Fibroblast of lung (primary cell): ENCODE results near the gene ATP10A. TPM values are rescaled to one million over a fixed set of nuclear protein-coding genes. Genes with fewer than 3 reads are reported as not detected.
A peak's percentile ranks its signal among the peaks of the same experiment; 100 is the strongest.

Experiments used
- DNase-seq, 2 donors: peaks; one replicate each; pipeline versions ENCODE4 v3.0.0 to v3.0.0-alpha.2; 2010; ENCODE audit warnings: low read depth in 2 of 2
- H2AFZ ChIP-seq: 2 replicates; pipeline ENCODE4 v1.5.1; 2012; ENCODE audit warnings: low read length, control low read depth, inconsistent platforms
- H3K27ac ChIP-seq: 2 replicates; pipeline ENCODE4 v1.5.1; 2011; ENCODE audit warnings: low read length, control low read depth; ENCODE audit not compliant: insufficient read depth
- H3K27me3 ChIP-seq: 2 replicates; pipeline ENCODE4 v1.5.1; 2011; ENCODE audit warnings: mild to moderate bottlenecking, low read length; ENCODE audit not compliant: control insufficient read depth, insufficient read depth
- H3K36me3 ChIP-seq: 2 replicates; pipeline ENCODE4 v1.5.1; 2011; ENCODE audit warnings: low read length; ENCODE audit not compliant: control insufficient read depth, insufficient read depth
- H3K4me1 ChIP-seq: 2 replicates; pipeline ENCODE4 v1.5.1; 2011; ENCODE audit warnings: low read length; ENCODE audit not compliant: control insufficient read depth, insufficient read depth; ENCODE audit errors: extremely low read depth
- H3K4me2 ChIP-seq: 2 replicates; pipeline ENCODE4 v1.5.1; 2011; ENCODE audit warnings: low read length, control low read depth; ENCODE audit not compliant: insufficient read depth; ENCODE audit errors: extremely low read depth
- H3K4me3 ChIP-seq, 4 experiments: fragments of 200-600 bp in 1 of 4; sonication (generic) in 1 of 4; replicated peaks in 1 of 4; 2 replicates each; pipeline ENCODE4 v1.5.1; 2011 to 2016; ENCODE audit warnings: low read length in 4 of 4, low read depth in 3 of 4, mild to moderate bottlenecking in 3 of 4, control low read depth in 2 of 4, inconsistent platforms in 1 of 4, mixed read lengths in 1 of 4; ENCODE audit not compliant: insufficient read depth in 1 of 4; ENCODE audit errors: control extremely low read depth in 1 of 4
- H3K79me2 ChIP-seq: 2 replicates; pipeline ENCODE4 v1.5.1; 2012; ENCODE audit warnings: mild to moderate bottlenecking, low read length, inconsistent platforms; ENCODE audit not compliant: control insufficient read depth, insufficient read depth
- H3K9ac ChIP-seq: 2 replicates; pipeline ENCODE4 v1.5.1; 2011; ENCODE audit warnings: mild to moderate bottlenecking, low read length, control low read depth; ENCODE audit not compliant: insufficient read depth
- H3K9me3 ChIP-seq: 2 replicates; pipeline ENCODE4 v1.5.1; 2012; ENCODE audit warnings: low read depth, low read length; ENCODE audit not compliant: control insufficient read depth, insufficient read depth
- H4K20me1 ChIP-seq: 2 replicates; pipeline ENCODE4 v1.5.1; 2011; ENCODE audit warnings: low read length; ENCODE audit not compliant: control insufficient read depth, insufficient read depth; ENCODE audit errors: extremely low read depth
- EZH2 ChIP-seq: IDR thresholded peaks from 2 replicates; pipeline ENCODE4 v1.5.1; 2012; ENCODE audit warnings: low read length, control low read depth, mild to moderate bottlenecking; ENCODE audit errors: missing control alignments
- polyA plus RNA-seq, 2 donors: library from polyadenylated mRNA; depleted of rRNA in 1 of 2; stranded (reverse) in 1 of 2; unstranded in 1 of 2; fragments of >200 nt; gene quantifications; 2 replicates each; pipeline ENCODE4 v1.2.1, GENCODE V29; 2011 to 2012; ENCODE audit warnings: missing spikeins in 1 of 2
- total RNA-seq: library from RNA; depleted of rRNA; stranded (reverse); fragments of >200 nt; gene quantifications from 2 replicates; pipeline ENCODE4 v1.2.1, GENCODE V29; 2014
- TF ChIP-seq, protein P1 (sequence below), 2 donors: IDR thresholded peaks in 1 of 2; conservative IDR thresholded peaks in 1 of 2; 1 replicate in 1 of 2; 2 replicates in 1 of 2; pipeline ENCODE4 v1.5.1; 2011 to 2012; ENCODE audit warnings: low read length in 2 of 2, control low read depth in 1 of 2, inconsistent platforms in 1 of 2, low read depth in 1 of 2, mild to moderate bottlenecking in 1 of 2

The ATP10A gene
- total and polyA plus RNA-seq, 2 donors (not counting 1 experiment from before 2014, with no cell fraction given): 12.7 to 13.8 TPM

DNA sequence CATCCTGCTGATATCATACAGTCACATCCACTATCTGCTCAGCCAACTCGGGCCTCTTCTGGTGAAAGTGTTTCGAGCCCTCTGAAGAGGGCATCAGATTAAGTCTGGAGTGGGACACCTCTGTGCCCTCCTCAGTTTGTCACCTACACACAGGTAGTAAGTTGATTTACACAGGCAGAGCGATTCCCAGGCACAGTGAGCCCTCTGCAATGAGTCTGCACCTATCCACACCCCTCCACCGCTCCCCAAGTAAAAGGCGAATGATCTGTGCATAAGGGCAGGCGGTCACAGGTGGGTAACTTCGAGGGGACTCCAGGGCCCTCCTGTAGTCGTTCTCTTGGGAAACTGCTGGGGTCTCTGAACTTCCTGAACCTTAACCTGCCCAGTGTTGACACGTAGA, 152.0 kb downstream of the ATP10A start:
- H3K27me3 ChIP-seq: no peaks in the 10 kb centered on the region
- H3K9ac ChIP-seq: no peak overlapping the region
- H3K4me3 ChIP-seq: no peak overlapping the region
- H3K27ac ChIP-seq: no peak overlapping the region
- no peak overlapping the region for H2AFZ ChIP-seq
- H3K4me1 ChIP-seq: no peaks in the 10 kb centered on the region
- DNase-seq: no peak
- no peaks in the 10 kb centered on the region for H3K36me3 ChIP-seq
- H3K9me3 ChIP-seq: no peaks in the 10 kb centered on the region
- no peaks in the 10 kb centered on the region for H4K20me1 ChIP-seq
- H3K4me2 ChIP-seq: no peak overlapping the region
- no peak for TF ChIP-seq EZH2
- TF ChIP-seq, protein P1, sequence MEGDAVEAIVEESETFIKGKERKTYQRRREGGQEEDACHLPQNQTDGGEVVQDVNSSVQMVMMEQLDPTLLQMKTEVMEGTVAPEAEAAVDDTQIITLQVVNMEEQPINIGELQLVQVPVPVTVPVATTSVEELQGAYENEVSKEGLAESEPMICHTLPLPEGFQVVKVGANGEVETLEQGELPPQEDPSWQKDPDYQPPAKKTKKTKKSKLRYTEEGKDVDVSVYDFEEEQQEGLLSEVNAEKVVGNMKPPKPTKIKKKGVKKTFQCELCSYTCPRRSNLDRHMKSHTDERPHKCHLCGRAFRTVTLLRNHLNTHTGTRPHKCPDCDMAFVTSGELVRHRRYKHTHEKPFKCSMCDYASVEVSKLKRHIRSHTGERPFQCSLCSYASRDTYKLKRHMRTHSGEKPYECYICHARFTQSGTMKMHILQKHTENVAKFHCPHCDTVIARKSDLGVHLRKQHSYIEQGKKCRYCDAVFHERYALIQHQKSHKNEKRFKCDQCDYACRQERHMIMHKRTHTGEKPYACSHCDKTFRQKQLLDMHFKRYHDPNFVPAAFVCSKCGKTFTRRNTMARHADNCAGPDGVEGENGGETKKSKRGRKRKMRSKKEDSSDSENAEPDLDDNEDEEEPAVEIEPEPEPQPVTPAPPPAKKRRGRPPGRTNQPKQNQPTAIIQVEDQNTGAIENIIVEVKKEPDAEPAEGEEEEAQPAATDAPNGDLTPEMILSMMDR (conservative IDR thresholded peaks at IDR 0.05 in 1 of 2, IDR thresholded peaks at IDR 0.05 in 1 of 2; ENCODE audit: low read depth in 1 of 2, low read length in 2 of 2): no peak
- H3K79me2 ChIP-seq: no peaks in the 10 kb centered on the region

DNA sequence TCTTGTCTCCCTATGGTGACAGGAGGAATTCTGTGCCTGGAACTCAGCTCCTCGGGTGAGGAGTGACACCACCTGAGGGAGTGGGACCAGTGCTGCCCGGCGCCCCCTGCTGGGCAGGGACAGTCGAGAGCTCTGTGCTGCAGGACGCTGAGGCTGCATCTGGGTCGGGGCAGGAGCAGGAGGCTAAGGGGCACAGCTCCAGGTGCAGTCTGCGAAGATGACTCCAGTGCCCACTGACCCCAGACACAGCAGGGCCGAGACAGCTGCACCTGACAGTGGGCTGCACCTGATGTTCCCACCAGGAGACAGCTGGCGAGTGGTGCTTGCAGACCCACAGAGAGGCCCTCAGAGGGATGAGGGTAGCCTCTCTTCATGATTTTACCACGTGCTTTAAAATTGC, 152.9 kb downstream of the ATP10A start:
- no peak overlapping the region for H3K27ac ChIP-seq
- no peaks in the 10 kb centered on the region for H3K4me1 ChIP-seq
- H2AFZ ChIP-seq: no peak overlapping the region
- no peaks in the 10 kb centered on the region for H3K79me2 ChIP-seq
- no peak overlapping the region for H3K4me3 ChIP-seq
- no peaks in the 10 kb centered on the region for H3K27me3 ChIP-seq
- no peak overlapping the region for H3K4me2 ChIP-seq
- H3K36me3 ChIP-seq: peaks cover 1% of the 10 kb centered on the region
- no peaks in the 10 kb centered on the region for H3K9me3 ChIP-seq
- H4K20me1 ChIP-seq: no peaks in the 10 kb centered on the region
- no peak overlapping the region for H3K9ac ChIP-seq
- no peak for DNase-seq
- TF ChIP-seq, protein P1 (conservative IDR thresholded peaks at IDR 0.05 in 1 of 2, IDR thresholded peaks at IDR 0.05 in 1 of 2; ENCODE audit: low read depth in 1 of 2, low read length in 2 of 2): peak; percentile 47 to 61
- no peak for TF ChIP-seq EZH2

DNA sequence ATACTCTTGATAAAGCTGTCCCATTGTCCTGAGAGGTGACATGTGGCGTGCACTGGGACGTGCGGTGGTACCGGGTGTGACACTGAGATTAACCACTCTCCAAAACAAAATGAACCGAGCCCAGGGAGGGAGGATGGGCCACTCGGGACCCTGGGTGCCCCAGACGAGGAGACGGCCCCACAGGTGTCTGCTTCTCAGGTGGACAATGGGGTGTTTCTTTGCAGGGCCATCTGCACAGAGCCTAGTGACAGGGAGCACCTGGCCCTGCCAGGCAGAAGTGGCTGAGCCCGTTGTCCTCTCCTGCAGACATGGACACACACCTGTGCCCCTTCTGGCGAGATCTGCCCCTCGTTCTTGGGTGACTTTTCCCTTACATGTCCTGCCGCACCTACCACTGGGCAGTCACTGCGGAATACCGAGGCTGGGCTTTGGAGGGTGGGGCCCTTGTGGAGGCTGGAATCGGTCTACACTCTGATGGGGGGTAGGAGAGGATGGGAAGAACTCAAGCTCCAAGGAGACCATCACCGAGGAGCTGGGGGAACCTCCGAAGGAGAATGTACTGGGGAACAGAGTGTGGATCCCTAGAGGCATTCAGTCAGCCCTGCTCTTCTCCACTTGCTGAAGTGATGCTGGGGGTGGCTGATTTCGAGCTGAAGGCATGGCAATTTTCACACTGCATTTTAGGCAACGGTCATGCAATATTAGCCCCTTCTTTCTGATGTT, 153.5 kb downstream of the ATP10A start:
- peaks cover 1% of the 10 kb centered on the region for H3K36me3 ChIP-seq
- H3K79me2 ChIP-seq: no peaks in the 10 kb centered on the region
- H3K27ac ChIP-seq: no peak overlapping the region
- no peaks in the 10 kb centered on the region for H4K20me1 ChIP-seq
- no peak for DNase-seq
- H3K9ac ChIP-seq: no peak overlapping the region
- H3K4me3 ChIP-seq: no peak overlapping the region
- H3K27me3 ChIP-seq: no peaks in the 10 kb centered on the region
- no peak for TF ChIP-seq EZH2
- TF ChIP-seq, protein P1 (conservative IDR thresholded peaks at IDR 0.05 in 1 of 2, IDR thresholded peaks at IDR 0.05 in 1 of 2; ENCODE audit: low read depth in 1 of 2, low read length in 2 of 2): no peak
- no peaks in the 10 kb centered on the region for H3K9me3 ChIP-seq
- no peak overlapping the region for H2AFZ ChIP-seq
- no peaks in the 10 kb centered on the region for H3K4me1 ChIP-seq
- no peak overlapping the region for H3K4me2 ChIP-seq
